ENCODE data around the gene QSER1.
"Not testable (repeated sequence)": the region's sequence is repeated elsewhere in the genome, so short reads cannot be mapped to it uniquely, and the experiment has no call there.

QSER1 gene

GRCh38 chr11:32892355-32893092 is at the start of gene QSER1:
TSS of gene QSER1 (plus strand) at chr11:32892811. CDS start at chr11:32893126, 315 bp downstream.
- peak; percentile 32 to 62 for DNase-seq (ENCODE audit: extremely low read depth in 1 of 2, low read depth in 1 of 2)

- no peak for DNase-seq (ENCODE audit: extremely low read depth in 1 of 2, low read depth in 1 of 2)
Observed at GRCh38 chr11:32843544-32843943, 49.1 kb upstream of the QSER1 start.

GRCh38 chr11:32847511-32847910 is 45.1 kb upstream of the QSER1 start:
- DNase-seq (ENCODE audit: extremely low read depth in 1 of 2, low read depth in 1 of 2) = no peak

- DNase-seq (ENCODE audit: extremely low read depth in 1 of 2, low read depth in 1 of 2) = no peak
Observed at GRCh38 chr11:32849761-32850160, 42.9 kb upstream of the QSER1 start.

GRCh38 chr11:32851251-32851650 is 41.4 kb upstream of the QSER1 start:
- no peak for DNase-seq (ENCODE audit: extremely low read depth in 1 of 2, low read depth in 1 of 2)

- no peak for DNase-seq (ENCODE audit: extremely low read depth in 1 of 2, low read depth in 1 of 2)
Observed at GRCh38 chr11:32852207-32852606, 40.4 kb upstream of the QSER1 start.

- no peak for DNase-seq (ENCODE audit: extremely low read depth in 1 of 2, low read depth in 1 of 2)
Observed at GRCh38 chr11:32855601-32856000, 37.0 kb upstream of the QSER1 start.

- no peak for DNase-seq (ENCODE audit: extremely low read depth in 1 of 2, low read depth in 1 of 2)
Observed at GRCh38 chr11:32858731-32859130, 33.9 kb upstream of the QSER1 start.

GRCh38 chr11:32861850-32862577 is 30.6 kb upstream of the QSER1 start:
- DNase-seq (ENCODE audit: extremely low read depth in 1 of 2, low read depth in 1 of 2) = no peak

GRCh38 chr11:32864555-32864954 is 28.1 kb upstream of the QSER1 start:
- DNase-seq (ENCODE audit: extremely low read depth in 1 of 2, low read depth in 1 of 2) = no peak

- DNase-seq (ENCODE audit: extremely low read depth in 1 of 2, low read depth in 1 of 2) = not testable (repeated sequence)
Observed at GRCh38 chr11:32868752-32869151, 23.9 kb upstream of the QSER1 start.

GRCh38 chr11:32870676-32871075 is 21.9 kb upstream of the QSER1 start:
- peak in 1 of 2 donors; percentile 4 for DNase-seq (ENCODE audit: extremely low read depth in 1 of 2, low read depth in 1 of 2)

GRCh38 chr11:32874132-32874531 is 18.5 kb upstream of the QSER1 start:
- DNase-seq (ENCODE audit: extremely low read depth in 1 of 2, low read depth in 1 of 2) = no peak

GRCh38 chr11:32881286-32881685 is 11.3 kb upstream of the QSER1 start:
- no peak for DNase-seq (ENCODE audit: extremely low read depth in 1 of 2, low read depth in 1 of 2)

- no peak for DNase-seq (ENCODE audit: extremely low read depth in 1 of 2, low read depth in 1 of 2)
Observed at GRCh38 chr11:32883421-32883820, 9.2 kb upstream of the QSER1 start.

- DNase-seq (ENCODE audit: extremely low read depth in 1 of 2, low read depth in 1 of 2) = no peak
Observed at GRCh38 chr11:32884023-32884422, 8.6 kb upstream of the QSER1 start.

GRCh38 chr11:32884770-32885384 is 7.7 kb upstream of the QSER1 start:
- no peak for DNase-seq (ENCODE audit: extremely low read depth in 1 of 2, low read depth in 1 of 2)

- DNase-seq (ENCODE audit: extremely low read depth in 1 of 2, low read depth in 1 of 2) = no peak
Observed at GRCh38 chr11:32885556-32885955, 7.1 kb upstream of the QSER1 start.

- DNase-seq (ENCODE audit: extremely low read depth in 1 of 2, low read depth in 1 of 2) = no peak
Observed at GRCh38 chr11:32886180-32886579, 6.4 kb upstream of the QSER1 start.

- DNase-seq (ENCODE audit: extremely low read depth in 1 of 2, low read depth in 1 of 2) = not testable (repeated sequence)
Observed at GRCh38 chr11:32887707-32888383, 4.8 kb upstream of the QSER1 start.

- DNase-seq (ENCODE audit: extremely low read depth in 1 of 2, low read depth in 1 of 2) = not testable (repeated sequence)
Observed at GRCh38 chr11:32888384-32888710, 4.3 kb upstream of the QSER1 start.

All from activated CD8-positive, alpha-beta memory T cell treated with anti-CD3 and anti-CD28 coated beads for 1 hour (primary cell).